CD14-positive monocyte (primary cell): ENCODE data around the gene POT1. TPM values are rescaled to one million over a fixed set of nuclear protein-coding genes. Genes with fewer than 3 reads are reported as not detected.

Source experiments
- DNase-seq, 3 donors: peaks; one replicate each; pipeline ENCODE4 v3.0.0-alpha.2; 2011 to 2022
- H2AFZ ChIP-seq: 2 replicates; pipeline ENCODE4 v1.6.0; 2012; ENCODE audit warnings: mild to moderate bottlenecking, low read depth, low read length, inconsistent platforms; ENCODE audit not compliant: insufficient read depth, poor library complexity, severe bottlenecking
- H3K27ac ChIP-seq, 2 donors: 1 replicate in 1 of 2; 2 replicates in 1 of 2; pipeline ENCODE4 v1.5.1; 2012 to 2013; ENCODE audit warnings: low read length in 2 of 2, control low read depth in 1 of 2, inconsistent platforms in 1 of 2, low read depth in 1 of 2, mild to moderate bottlenecking in 1 of 2
- H3K27me3 ChIP-seq, 2 donors: one replicate each; pipeline versions ENCODE4 v1.6.0 to v1.6.1; 2011 to 2013; ENCODE audit warnings: low read length in 2 of 2; ENCODE audit not compliant: control insufficient read depth in 2 of 2, insufficient read depth in 2 of 2
- H3K36me3 ChIP-seq, 2 donors: replicated peaks in 1 of 2; 1 replicate in 1 of 2; 2 replicates in 1 of 2; pipeline versions ENCODE4 v1.5.1 to v1.6.1; 2012 to 2013; ENCODE audit warnings: low read length in 2 of 2, control low read depth in 1 of 2, inconsistent platforms in 1 of 2, mild to moderate bottlenecking in 1 of 2; ENCODE audit not compliant: insufficient read depth in 2 of 2, control insufficient read depth in 1 of 2
- H3K4me1 ChIP-seq, 2 donors: 1 replicate in 1 of 2; 2 replicates in 1 of 2; pipeline versions ENCODE4 v1.5.1 to v1.6.1; 2012 to 2013; ENCODE audit warnings: low read length in 2 of 2, control low read depth in 1 of 2, inconsistent platforms in 1 of 2, mild to moderate bottlenecking in 1 of 2, moderate library complexity in 1 of 2; ENCODE audit not compliant: insufficient read depth in 2 of 2, control insufficient read depth in 1 of 2
- H3K4me2 ChIP-seq: replicated peaks from 2 replicates; pipeline ENCODE3; 2012; ENCODE audit warnings: low read length, moderate library complexity, mild to moderate bottlenecking; ENCODE audit not compliant: poor library complexity, severe bottlenecking; ENCODE audit errors: extremely low read depth
- H3K4me3 ChIP-seq, 3 experiments: fragments of 200-600 bp in 1 of 3; sonication (generic) in 1 of 3; replicated peaks in 1 of 3; 1 replicate in 2 of 3; 2 replicates in 1 of 3; pipeline ENCODE4 v1.5.1; 2011 to 2013; ENCODE audit warnings: low read length in 3 of 3, mild to moderate bottlenecking in 3 of 3, control low read depth in 2 of 3, low read depth in 2 of 3, inconsistent platforms in 1 of 3, moderate library complexity in 1 of 3
- H3K79me2 ChIP-seq: 2 replicates; pipeline ENCODE4 v1.6.0; 2012; ENCODE audit warnings: mild to moderate bottlenecking, control low read depth, inconsistent platforms, low read length, moderate library complexity; ENCODE audit not compliant: insufficient read depth
- H3K9ac ChIP-seq: 2 replicates; pipeline ENCODE4 v1.6.0; 2017; ENCODE audit warnings: low read length, mild to moderate bottlenecking; ENCODE audit not compliant: insufficient read depth, poor library complexity, severe bottlenecking
- H3K9me3 ChIP-seq, 2 donors: replicated peaks in 1 of 2; 1 replicate in 1 of 2; 2 replicates in 1 of 2; pipeline versions ENCODE4 v1.5.1 to v1.6.1; 2012 to 2013; ENCODE audit warnings: low read length in 2 of 2, control low read depth in 1 of 2; ENCODE audit not compliant: control insufficient read depth in 1 of 2, insufficient read depth in 1 of 2
- H4K20me1 ChIP-seq: 2 replicates; pipeline ENCODE4 v1.6.0; 2012; ENCODE audit warnings: mild to moderate bottlenecking, low read length, control low read depth, moderate library complexity; ENCODE audit not compliant: insufficient read depth
- H3K27ac Mint-ChIP-seq, 7 donors: one replicate each; pipeline ENCODE4 v1.8.0; 2020; ENCODE audit warnings: mild to moderate bottlenecking in 7 of 7, mixed read lengths in 7 of 7, moderate library complexity in 6 of 7, inconsistent platforms in 2 of 7
- H3K27me3 Mint-ChIP-seq, 3 donors: one replicate each; pipeline ENCODE4 v1.8.0; 2021 to 2022; ENCODE audit warnings: low read depth in 3 of 3, mild to moderate bottlenecking in 3 of 3, mixed read lengths in 3 of 3, moderate library complexity in 3 of 3, inconsistent platforms in 1 of 3
- H3K36me3 Mint-ChIP-seq, 2 donors: one replicate each; pipeline ENCODE4 v1.8.0; 2020; ENCODE audit warnings: mixed read lengths in 2 of 2, inconsistent platforms in 1 of 2, mild to moderate bottlenecking in 1 of 2
- H3K4me1 Mint-ChIP-seq: one replicate; pipeline ENCODE4 v1.8.0; 2020; ENCODE audit warnings: mild to moderate bottlenecking, mixed read lengths
- H3K4me3 Mint-ChIP-seq, 2 donors: one replicate each; pipeline ENCODE4 v1.8.0; 2020; ENCODE audit warnings: mild to moderate bottlenecking in 2 of 2, mixed read lengths in 2 of 2, moderate library complexity in 1 of 2
- H3K9me3 Mint-ChIP-seq, 7 donors: one replicate each; pipeline ENCODE4 v1.8.0; 2020 to 2022; ENCODE audit warnings: mixed read lengths in 7 of 7, mild to moderate bottlenecking in 6 of 7, moderate library complexity in 6 of 7, inconsistent platforms in 2 of 7
- WGBS: methylation state at CpG from one replicate; pipeline ENCODE4 v1.1.5; 2013; ENCODE audit warnings: missing lambda C conversion rate; ENCODE audit not compliant: insufficient coverage; 5-methylcytosine and 5-hydroxymethylcytosine counted together
- intact Hi-C, 2 donors: fragments of 100-400 bp; cut with micrococcal nuclease; formaldehyde crosslinking; loops; one replicate each; pipeline versions ENCODE4 v1.15.0 to v1.15.1; 2023
- polyA plus RNA-seq, 3 donors: library from polyadenylated mRNA; depleted of rRNA in 1 of 3; unstranded in 2 of 3; stranded (reverse) in 1 of 3; fragments of 300-500 nt in 2 of 3; fragments of >200 nt in 1 of 3; fragmentation: Illumina TruSeq in 2 of 3; gene quantifications; 1 replicate in 2 of 3; 2 replicates in 1 of 3; pipeline ENCODE4 v1.2.3, GENCODE V29; 2012 to 2021
- TF ChIP-seq, protein P1 (sequence below): fragments of 200-600 bp; IDR thresholded peaks from one replicate; pipeline ENCODE4 v1.8.0; 2022; ENCODE audit warnings: antibody characterized with exemption, mild to moderate bottlenecking

POT1 gene
- polyA plus RNA-seq, 3 donors, result 6.7 to 12.2 (median 10.4) TPM

DNA sequence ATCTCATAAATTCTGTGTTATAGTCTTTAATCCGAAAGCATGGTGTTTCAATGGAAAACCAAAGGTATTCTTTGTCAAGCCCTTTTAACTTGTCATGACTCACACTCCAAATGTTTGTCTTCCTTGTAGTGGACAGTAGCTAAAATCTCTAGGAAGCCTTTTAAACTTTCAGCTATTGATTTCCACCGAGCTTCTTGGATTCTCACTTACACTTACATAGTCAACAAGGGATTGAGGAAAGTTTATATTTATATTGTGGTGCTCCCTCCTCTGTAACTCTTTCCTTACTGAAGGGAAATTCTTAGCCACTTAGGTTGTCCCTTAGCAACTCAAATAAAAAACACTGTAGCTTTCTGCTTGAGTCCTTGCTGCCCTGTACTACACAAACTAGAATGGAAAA is 132.9 kb downstream of the POT1 start:
- H4K20me1 ChIP-seq, result no peaks in the 10 kb centered on the region
- Mint-ChIP-seq H3K4me3 (no peak overlapping the region), H3K4me1 (no peaks in the 10 kb centered on the region), H3K36me3 (no peaks in the 10 kb centered on the region), H3K27me3 (peaks cover 0 to 2% (median 2%) of the 10 kb centered on the region in 3 donors), H3K9me3 (no peaks in the 10 kb centered on the region), H3K27ac (no peak overlapping the region)
- no peaks in the 10 kb centered on the region for H3K9me3 ChIP-seq
- no peaks in the 10 kb centered on the region for H3K79me2 ChIP-seq
- H3K4me2 ChIP-seq, result no peak overlapping the region
- no peak overlapping the region for H2AFZ ChIP-seq
- intact Hi-C loops, result no loop called here
- no peak overlapping the region for H3K4me3 ChIP-seq
- H3K4me1 ChIP-seq, result no peaks in the 10 kb centered on the region
- no peak overlapping the region for H3K27ac ChIP-seq
- WGBS, result no CpG with 5 or more reads among the region's 2 CpGs
- no peak overlapping the region for H3K9ac ChIP-seq
- no peaks in the 10 kb centered on the region for H3K27me3 ChIP-seq
- DNase-seq, result no peak
- H3K36me3 ChIP-seq, result no peaks in the 10 kb centered on the region
- TF ChIP-seq, protein P1, sequence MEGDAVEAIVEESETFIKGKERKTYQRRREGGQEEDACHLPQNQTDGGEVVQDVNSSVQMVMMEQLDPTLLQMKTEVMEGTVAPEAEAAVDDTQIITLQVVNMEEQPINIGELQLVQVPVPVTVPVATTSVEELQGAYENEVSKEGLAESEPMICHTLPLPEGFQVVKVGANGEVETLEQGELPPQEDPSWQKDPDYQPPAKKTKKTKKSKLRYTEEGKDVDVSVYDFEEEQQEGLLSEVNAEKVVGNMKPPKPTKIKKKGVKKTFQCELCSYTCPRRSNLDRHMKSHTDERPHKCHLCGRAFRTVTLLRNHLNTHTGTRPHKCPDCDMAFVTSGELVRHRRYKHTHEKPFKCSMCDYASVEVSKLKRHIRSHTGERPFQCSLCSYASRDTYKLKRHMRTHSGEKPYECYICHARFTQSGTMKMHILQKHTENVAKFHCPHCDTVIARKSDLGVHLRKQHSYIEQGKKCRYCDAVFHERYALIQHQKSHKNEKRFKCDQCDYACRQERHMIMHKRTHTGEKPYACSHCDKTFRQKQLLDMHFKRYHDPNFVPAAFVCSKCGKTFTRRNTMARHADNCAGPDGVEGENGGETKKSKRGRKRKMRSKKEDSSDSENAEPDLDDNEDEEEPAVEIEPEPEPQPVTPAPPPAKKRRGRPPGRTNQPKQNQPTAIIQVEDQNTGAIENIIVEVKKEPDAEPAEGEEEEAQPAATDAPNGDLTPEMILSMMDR, result no peak

- no peak overlapping the region for H3K4me2 ChIP-seq
- DNase-seq, result no peak
- peaks cover 0 to 2% of the 10 kb centered on the region in 2 donors for H3K27me3 ChIP-seq
- peaks cover 2% of the 10 kb centered on the region for H3K4me1 Mint-ChIP-seq
- no peak overlapping the region for H3K9ac ChIP-seq
- no peaks in the 10 kb centered on the region for H3K79me2 ChIP-seq
- H3K27me3 Mint-ChIP-seq, result peaks cover 0 to 8% (median 1%) of the 10 kb centered on the region in 3 donors
- H3K9me3 ChIP-seq, result no peaks in the 10 kb centered on the region
- no peak overlapping the region for H3K27ac Mint-ChIP-seq
- WGBS, result 94% methylated on average over 3 of the region's 3 CpGs
- no peaks in the 10 kb centered on the region for H4K20me1 ChIP-seq
- no peak overlapping the region for H3K27ac ChIP-seq
- no peak overlapping the region for H3K4me3 Mint-ChIP-seq
- no peak overlapping the region for H2AFZ ChIP-seq
- no peaks in the 10 kb centered on the region for H3K9me3 Mint-ChIP-seq
- TF ChIP-seq, protein P1, result no peak
- no peaks in the 10 kb centered on the region for H3K36me3 Mint-ChIP-seq
- H3K36me3 ChIP-seq, result no peaks in the 10 kb centered on the region
- intact Hi-C loops, result no loop called here
- no peak overlapping the region for H3K4me3 ChIP-seq
- no peaks in the 10 kb centered on the region for H3K4me1 ChIP-seq
These were observed 136.9 kb downstream of the POT1 start for GRCh38 chr7:124792696-124793095.
